Activated CD8-positive, alpha-beta memory T cell treated with anti-CD3 and anti-CD28 coated beads, Interleukin-2, amount 50 U/mL, for 1 hour (primary cell): Measurements from ENCODE around the gene TBC1D22A.

Experiments
- DNase-seq: peaks from one replicate; pipeline ENCODE4 v3.0.0-alpha.2; 2020; ENCODE audit errors: extremely low read depth

The TBC1D22A gene

DNA sequence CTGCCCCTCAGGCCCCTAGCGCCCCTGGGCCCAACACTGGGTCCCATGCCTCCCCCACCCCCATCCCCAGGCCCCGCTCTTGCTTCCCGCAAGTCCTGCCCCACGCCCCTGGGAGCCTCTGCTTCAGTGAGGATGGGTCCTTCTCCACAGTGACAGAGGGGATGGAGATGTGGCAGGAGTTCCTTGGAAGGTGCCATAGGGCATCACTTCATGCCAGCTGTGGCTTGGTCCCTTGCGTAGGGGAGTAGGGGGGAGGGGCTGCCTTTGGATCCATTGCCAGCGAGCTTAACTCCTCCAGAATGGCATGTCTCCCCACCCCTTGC lies 9.5 kb upstream of the TBC1D22A start:
- DNase-seq, result no peak

DNA sequence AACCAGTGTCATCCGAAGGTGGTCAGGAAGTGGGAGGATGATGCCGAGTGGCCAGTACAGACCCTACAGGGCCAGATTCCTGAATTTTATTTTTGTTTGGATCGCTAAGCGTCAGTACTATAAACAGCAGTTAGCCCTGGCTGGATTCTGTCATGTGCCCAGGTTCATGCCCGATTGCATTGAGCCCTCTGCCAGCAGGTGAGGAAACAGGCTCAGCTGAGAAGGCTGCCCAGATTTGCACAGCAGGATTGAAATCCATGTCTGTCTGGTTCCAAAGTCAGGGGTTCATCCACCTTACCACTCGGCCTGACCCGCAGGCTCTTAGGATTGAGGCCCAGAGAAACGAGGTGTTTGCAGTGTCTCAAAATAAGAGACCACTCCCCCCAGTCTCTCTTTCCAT lies 9.1 kb upstream of the TBC1D22A start:
- DNase-seq, result no peak

DNA sequence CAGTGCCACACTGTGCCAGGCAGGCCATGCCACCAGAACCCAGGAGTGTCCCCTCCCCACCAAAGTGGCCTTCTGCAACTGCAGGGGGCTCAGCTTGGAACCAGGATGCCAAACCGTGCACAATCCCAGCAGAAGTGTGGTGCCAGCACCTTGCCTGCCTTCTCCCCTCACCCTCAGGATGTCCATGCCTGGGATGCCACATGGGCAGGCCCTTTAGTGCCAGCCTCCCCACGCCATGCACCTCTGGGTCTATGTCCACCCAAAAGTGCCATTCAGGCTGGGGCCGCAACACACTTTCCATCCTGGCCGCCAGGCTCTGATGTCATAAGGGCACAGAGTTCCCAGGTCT lies 8.7 kb upstream of the TBC1D22A start:
- DNase-seq, result no peak

DNA sequence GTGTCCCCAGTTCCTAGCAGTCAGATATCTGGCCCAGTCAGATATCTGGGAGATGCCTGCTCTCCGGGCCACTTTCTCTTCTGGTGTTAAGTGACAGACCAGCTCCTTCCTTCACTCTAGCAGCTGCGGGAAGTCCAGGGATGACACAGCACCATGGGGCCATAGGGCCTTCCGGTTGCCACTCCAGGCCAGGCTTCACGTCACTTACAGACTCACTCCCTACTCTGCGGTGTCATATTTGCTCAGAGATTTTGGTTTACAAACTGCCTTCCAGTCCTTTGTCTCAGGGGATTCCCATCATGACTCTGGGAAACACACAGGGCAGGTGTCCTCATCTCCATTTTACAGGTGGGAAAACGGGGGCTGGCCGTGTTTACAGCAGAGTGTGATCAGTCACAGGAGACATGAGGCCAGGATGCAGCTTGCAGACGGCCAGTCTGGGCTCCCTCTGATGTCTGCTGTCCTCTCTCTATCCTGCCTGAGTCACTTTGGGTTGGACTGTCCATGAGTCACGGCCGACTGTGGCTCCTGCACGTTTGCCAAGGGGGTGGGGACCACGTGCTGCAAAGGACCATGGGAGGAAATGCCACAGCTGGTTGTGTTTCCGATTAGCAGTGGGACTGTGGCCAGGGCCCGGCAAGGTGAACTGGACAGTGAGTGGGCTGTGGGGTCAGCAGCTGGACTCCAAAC lies 8.2 kb upstream of the TBC1D22A start:
- no peak for DNase-seq

DNA sequence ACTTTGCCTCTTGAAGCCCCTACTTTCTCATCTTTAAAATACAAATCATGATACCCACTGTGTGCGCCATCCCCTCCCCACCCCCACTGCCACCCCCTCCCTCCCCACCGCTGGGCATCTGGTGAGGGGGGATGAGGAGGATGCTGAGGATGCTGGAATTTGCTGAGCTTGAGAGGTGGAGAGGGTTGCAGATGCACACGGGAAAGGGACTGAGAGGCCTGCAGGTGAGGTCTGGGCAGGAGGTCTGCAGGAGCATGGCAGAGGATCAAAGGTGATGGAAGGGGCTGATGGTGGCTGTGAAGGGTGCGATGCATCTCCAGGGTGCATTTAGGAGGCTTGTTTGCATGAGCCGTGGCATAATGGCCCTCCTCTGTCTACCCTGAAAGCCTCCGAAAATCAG lies 7.6 kb upstream of the TBC1D22A start:
- DNase-seq, result no peak

DNA sequence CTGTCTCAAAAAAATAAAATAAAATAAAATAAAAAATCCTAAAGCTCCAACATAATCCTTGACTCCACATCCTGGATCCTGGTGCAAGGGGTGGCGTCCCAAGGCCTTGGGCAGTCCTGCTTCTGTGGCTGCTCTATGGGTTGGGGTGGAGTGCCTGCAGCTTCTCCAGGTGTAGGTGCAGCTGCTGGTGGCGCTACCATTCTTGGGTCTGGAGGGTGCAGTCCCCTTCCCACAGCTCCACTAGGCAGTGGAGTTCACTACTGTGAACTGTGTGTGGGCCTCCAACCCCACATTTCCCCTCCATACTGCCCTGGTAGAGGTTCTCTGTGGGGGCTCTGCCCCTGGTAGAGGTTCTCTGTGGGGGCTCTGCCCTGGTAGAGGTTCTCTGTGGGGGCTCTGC lies 6.9 kb upstream of the TBC1D22A start:
- DNase-seq, result no peak

DNA sequence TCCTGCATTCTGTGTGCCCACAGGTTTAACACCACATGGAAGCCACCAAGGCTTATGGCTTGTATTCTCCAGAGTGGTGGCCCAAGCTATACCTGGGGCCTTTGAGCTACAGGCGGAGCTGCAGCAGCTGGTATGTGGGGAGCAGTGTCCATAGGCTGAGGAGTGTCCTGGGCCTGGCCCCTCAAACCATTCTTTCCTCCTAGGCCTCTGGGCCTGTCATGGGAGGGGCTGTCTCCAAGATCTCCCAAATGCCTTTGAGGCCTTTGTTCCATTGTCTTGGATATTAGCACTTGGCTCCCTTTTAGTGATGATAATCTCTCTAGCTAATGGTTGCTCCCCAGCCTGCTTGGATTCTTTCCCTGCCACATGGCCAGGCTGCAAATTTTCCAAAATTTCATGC lies 6.4 kb upstream of the TBC1D22A start:
- no peak for DNase-seq

DNA sequence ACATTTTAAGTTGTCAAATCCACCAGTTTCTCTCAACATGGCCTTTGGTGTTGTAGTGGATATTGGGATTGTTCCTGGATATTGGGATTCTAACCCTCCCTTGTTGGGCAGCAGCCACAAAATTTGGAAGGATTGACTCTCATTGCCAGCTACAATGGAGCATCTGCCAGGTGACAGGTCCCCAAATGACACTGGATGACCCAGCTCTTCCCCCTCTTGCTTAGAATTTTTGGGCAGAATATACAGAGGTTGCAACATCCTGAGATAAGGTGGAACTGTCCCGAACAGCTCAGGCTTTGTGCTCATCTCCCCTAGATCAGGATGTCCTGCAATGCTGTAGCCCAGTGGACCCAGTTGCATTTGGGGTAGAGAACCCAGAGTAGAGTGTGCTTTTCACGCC lies 5.3 kb upstream of the TBC1D22A start:
- no peak for DNase-seq

DNA sequence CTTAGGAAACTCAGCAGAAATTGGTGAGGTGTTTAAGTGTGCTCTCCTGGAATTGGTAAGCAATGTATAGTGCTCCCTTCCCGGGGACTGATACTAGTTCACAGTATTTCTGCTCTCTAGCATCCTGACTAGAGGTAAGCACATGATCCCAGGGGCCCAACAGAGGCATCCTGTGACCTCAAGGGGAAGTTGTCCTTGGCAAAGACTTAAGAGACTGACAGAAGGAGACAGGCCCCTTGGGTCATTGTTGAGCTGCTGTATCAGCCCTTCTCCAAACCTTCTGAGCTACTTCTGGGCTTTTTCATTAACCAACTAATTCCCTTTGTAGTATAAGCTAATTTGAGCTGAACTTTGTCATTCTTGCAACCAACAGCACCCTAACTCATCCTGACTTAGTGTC lies 4.3 kb upstream of the TBC1D22A start:
- no peak for DNase-seq

DNA sequence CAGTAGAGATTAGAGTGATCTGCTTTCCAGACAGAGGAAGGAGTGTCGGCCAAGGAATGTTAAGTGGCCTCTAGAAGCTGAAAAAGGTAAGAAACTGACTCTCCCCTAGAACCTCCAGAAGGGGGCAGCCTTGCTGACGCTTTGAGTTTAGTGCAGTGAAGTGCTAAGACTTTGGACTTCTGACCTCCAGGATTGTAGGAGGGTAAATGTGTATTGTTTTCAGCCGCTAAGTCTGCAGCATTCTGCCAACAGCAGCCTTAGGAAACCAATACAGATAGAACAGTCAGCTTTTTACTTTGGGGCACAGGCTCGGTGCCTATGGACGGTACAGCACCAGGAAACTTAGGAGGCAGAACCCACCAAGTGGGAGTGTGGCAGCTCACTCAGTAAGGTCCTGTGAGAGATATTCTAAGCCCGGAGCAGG lies 3.6 kb upstream of the TBC1D22A start:
- DNase-seq, result no peak

DNA sequence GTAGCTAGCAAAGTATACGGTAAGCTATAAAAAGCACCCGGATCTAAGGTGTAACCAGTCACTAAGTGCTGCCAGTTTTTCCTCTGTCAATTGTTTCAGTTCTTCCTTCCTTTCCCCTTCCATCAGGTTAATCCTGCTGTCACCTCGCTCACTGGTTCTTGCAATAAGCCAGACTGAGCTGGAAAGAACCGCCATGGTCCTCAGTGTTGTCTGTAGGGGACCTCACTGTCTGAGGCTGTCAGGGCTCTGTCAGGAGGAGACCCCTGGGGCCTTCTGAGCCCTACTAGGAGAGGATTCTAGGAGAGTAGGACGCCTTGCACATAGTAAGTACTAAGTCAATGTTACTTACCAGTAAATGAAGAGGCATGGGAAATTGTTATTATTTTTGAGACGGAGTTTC lies 1.4 kb upstream of the TBC1D22A start:
- DNase-seq, result no peak

DNA sequence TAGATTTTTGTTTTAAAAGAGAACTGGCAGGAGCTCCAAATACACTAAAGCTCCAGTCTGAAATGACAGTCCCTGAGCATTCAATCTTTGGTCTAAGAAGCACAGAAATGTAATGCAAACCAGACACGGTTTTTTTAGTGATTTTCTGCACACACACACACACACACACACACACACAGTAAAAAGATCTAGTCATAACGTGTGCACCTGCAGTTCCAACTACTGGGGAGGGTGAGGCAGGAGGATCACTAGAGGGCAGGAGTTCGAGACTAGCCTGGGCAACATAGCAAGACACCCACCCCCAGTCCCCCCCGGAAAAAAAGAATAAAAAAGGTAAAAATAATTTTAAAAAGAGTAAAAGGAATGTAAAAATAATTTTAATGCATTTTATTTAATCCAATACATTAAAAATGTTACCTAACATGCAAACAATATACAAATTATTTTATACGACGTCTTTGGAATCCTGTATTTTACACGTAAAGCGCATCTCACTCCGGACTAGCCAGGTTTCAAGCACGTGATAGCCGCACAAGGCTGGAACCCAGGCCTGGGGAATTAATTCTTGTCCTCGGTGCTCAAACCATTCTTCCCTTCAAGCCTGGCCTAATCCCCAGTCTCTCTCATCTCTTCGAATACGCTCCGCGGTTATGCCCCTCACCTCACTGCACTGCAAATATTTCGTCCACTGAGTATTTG lies 762 bp upstream of the TBC1D22A start:
- DNase-seq, result no peak

DNA sequence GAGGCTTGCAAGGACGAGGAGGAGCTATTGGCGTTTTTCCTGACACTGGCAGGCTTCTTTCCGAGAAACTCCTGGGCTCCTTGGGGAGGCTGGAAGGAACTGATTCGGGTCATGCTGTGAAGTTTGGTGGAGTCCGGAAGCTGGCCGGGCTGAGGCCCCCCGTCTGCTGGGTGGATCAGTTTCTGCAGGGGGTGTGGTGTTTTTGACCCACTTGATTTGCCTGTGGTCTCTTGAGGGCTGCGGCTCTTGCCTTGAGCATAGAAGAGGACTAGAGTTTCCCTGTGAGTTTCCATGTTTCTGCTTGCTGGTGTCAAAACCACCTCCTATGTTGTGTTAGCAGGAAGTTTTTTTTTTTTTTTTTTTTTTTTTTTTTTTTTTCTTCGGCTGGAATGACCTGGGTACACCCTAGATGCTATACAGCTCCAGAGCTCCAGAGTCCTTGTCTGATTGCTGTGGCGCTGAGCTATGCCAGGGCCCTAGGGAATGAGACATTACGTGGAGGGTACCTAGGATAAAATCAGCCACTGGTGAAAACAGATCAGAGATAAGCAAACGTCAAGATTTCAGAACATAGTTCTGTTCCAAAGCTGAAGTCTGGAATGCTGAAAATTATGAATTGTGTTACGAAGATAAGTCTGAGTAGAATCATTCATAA lies 728 bp downstream of the TBC1D22A start:
- no peak for DNase-seq

DNA sequence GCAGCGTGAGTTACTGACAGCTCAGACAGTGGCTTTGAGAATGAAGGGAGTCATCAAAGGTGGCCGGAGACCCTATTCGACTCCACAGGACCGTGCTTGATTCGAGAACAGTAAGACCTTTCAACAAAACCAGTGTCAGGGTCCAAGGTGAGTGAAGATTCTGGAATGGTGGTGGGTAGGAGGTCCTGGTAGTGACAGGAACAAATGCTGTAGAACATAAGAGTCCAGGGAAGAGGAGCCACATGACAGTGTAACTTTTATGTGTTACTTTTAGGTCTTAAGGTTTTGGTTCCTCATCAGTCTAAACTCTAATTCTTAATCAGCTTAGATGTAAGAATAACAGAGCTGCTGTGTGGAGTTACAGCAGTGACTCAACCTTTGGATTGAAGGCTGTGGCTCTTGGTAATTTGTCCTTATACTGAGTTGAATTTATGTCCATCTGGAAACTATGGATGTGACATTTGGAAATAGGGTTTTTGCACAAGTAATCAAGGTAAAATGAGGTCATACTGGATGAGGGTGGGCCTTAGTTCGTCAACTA lies 1.8 kb downstream of the TBC1D22A start:
- DNase-seq, result no peak

DNA sequence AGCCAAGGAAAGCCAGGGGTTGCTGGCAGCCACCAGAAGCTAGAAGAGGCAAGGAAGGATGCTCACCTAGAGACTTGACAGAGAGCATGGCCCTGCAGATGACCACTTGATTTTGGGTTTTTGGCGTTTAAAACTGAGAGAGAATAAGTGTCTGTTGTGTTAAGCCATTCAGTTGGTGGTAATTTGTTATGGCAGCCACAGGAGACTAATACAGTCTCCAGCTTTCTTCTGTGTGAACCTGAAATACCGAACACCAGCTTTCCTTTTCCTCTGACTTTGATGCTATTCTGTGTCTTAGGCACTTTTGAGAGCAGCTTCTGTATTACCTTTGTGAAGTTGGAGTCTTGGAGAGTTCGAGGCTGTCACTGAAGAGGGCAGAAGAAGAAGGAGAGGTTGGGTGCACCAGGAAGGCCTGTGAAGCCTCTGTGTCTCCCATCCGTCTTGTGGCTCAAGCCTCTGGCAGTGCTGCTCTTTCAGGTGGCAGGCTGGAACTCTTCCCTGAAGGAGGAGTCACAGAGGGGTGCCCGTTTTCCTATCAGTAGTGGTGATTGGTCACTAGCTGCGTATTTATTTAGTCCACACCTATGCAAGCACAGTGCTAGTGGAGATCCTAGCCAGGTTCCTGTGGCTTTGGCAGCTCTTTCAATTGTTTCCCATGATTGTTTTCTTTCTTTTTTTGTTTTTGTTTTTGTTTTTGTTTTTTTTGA lies 2.5 kb downstream of the TBC1D22A start:
- DNase-seq, result no peak

DNA sequence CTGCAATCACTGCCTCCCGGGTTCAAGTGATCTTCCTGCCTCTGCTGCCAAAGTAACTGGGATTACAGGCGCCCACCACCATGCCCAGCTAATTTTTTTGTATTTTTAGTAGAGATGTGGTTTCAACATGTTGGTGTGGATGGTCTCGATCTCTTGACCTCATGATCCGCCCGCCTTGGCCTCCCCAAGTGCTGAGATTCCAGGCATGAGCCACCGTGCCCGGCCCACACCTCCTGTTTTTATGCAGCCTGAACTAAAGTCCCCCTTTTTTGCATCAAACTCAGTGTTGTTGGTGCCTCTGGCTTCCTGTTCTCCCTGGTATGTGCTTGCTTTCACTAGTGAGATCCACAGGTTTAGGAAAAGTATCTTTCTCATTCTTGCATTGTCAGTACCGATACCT lies 4.2 kb downstream of the TBC1D22A start:
- DNase-seq, result no peak

DNA sequence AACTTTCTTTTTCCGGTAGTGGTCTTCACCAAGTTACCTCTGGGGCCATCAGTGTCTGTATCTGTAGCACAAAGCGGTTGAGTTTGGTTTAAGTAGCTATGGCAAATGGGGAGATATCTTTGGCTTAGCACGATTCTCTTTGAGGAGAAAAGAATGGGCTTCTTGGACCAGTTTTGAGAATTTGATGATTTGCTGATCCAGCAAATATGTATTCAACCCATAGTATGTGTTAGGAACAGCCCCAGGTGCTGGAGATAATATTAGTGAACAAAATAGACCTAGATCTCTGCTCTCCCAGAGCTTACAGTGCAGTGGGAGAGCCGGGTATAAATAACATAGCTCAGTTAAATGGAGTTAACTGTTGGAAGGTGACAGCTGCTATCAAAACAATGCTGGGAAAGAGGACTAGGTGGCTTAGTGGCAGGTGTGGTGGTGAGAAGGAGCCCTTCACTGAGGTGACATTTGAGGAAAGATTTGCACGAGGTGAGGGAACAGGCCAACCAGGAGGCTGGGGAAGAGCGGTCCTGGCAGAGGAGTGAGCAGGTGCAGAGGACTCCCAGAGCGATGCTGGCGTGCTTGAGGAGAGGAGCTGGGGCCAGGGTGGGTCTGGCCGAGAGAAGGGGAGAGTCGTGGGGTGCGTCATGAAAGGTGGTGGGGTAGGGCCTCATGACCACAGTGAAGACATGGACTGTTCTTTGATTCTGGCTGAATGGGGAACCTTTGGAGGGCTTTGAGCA lies 5.0 kb downstream of the TBC1D22A start:
- DNase-seq, result no peak

DNA sequence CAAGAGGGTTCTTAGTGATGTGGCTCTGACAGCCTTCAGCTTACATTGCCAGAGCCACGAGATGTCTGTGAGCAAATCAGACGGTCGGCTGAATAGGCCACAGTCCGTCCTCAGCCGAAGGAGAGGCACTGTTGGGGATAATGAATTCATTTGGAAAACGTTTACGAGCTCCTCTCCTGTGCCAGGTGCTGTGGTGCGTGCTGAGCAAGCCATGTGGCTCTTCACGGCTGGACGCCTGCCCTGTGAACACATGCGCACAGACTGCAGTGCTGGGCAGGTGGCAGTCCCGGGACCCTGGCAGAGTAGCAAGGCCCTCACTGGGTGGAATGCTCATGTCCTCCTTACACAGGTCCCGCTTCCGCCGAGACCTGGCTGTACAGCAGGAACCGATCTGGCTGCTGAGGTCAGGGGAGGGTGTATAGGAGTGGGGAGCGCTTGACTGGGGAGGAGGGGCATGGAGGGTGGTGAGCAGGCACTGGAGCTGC lies 6.8 kb downstream of the TBC1D22A start:
- no peak for DNase-seq

DNA sequence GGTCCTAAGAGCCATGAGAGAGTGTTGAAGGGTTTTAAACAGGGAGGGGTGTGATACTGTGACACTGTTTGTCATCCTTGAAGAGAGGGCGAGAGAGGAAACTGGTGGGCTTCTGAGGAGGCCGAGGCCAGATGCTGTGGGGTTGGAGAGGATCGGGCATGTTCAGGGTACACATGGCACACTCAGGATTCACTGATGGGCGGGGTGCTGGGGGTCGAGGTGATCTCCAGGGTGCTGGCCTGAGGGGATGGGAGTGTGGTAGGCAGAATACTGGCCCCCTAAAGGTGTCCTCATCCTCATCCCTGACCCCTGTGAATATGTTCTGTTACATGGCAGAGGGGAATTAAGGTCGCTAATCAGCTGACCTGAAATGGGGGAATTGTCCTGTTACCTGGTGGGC lies 7.3 kb downstream of the TBC1D22A start:
- no peak for DNase-seq

DNA sequence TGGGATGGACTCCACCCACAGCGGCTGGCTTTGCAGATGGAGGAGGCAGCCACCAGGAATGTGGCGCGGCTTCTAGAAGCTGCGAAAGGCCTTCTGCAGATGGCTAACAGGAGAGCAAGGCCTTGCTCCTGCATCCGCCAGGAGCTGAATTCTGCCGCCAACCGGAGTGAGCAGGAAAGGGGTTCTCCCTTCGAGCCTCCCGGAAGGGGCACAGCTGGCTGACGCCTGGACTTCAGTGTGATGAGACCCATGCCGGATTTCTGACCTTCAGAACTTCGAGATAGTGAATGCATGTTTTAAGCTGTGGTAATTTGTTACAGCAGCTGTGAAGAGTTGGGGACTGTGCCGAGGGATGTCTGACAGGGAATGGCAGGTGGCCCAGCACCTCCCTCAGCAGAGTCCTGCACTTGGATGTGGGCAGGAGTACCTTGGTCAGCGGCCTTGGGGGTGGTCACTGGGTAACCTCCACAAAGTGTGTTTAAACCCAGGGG lies 7.7 kb downstream of the TBC1D22A start:
- no peak for DNase-seq

DNA sequence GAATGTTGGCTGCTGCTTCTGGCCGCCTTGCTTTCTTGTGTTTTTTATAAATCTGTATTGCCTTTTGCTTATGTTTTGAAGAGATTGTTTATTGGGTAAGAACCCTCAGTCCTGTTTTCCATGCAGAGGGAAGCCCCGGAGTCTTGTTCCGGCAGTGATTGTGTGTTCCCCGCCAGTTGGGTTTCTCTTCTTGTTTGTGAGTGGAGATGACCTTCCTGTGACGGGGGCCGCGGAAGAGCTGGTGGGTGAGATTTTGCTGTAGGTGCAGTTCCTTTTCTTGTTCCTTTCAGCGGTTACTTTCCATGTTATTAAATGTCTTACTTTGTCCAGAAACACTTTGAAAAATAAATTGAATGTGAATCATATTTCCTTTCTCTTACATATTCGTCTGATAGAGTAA lies 8.3 kb downstream of the TBC1D22A start:
- DNase-seq, result no peak

DNA sequence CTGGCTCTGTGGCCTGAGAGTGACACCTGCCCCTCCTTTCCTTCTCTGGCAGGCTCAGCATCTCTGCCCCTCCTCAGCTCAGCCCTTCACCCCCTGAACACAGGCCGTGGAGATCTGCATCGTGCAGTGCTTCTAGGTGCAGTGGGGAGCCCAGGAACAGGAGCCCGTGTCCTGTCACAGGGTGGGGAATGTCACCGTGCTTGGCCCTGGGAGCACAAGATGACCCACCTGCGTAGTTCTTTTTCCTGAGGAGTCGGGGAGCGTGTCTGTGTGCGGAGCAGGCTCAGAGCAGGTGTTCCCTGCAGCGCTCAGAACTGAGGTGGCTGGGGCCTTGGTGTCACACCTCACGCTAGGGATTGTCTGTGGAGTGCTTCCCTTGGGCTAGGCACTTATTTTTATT lies 10.6 kb downstream of the TBC1D22A start:
- no peak for DNase-seq
